Measurements from ENCODE around the gene CABLES2.

Gene CABLES2

GRCh38 chr20:62430866-62431447, 23.9 kb upstream of the CABLES2 start:
- no peaks in the 10 kb centered on the region for H3K36me3 ChIP-seq (ENCODE audit: insufficient read depth)
- no peak overlapping the region for H3K4me3 ChIP-seq (IDR thresholded peaks at IDR 0.05; ENCODE audit: insufficient read depth, low read depth, low read length)
- H3K79me2 ChIP-seq (ENCODE audit: insufficient read depth, low read depth), result no peaks in the 10 kb centered on the region
- TF ChIP-seq CTCF (conservative IDR thresholded peaks at IDR 0.05; ENCODE audit: low read depth, low read length), result no peak
- H3K27me3 ChIP-seq (ENCODE audit: insufficient read depth, low read depth), result peaks cover 97% of the 10 kb centered on the region
- H4K20me1 ChIP-seq (ENCODE audit: insufficient read depth), result no peaks in the 10 kb centered on the region
- H3K9ac ChIP-seq, result no peak overlapping the region
- no peak overlapping the region for H3K4me2 ChIP-seq
- H3K4me1 ChIP-seq (ENCODE audit: low read depth, poor library complexity, severe bottlenecking), result no peaks in the 10 kb centered on the region
- H3K27ac ChIP-seq, result no peak overlapping the region
- no peak overlapping the region for H2AFZ ChIP-seq (ENCODE audit: low read depth)

- no peak overlapping the region for H3K4me2 ChIP-seq
- no peaks in the 10 kb centered on the region for H4K20me1 ChIP-seq (ENCODE audit: insufficient read depth)
- H2AFZ ChIP-seq (ENCODE audit: low read depth), result no peak overlapping the region
- no peak overlapping the region for H3K9ac ChIP-seq
- H3K36me3 ChIP-seq (ENCODE audit: insufficient read depth), result no peaks in the 10 kb centered on the region
- H3K27me3 ChIP-seq (ENCODE audit: insufficient read depth, low read depth), result peaks cover 97% of the 10 kb centered on the region
- no peaks in the 10 kb centered on the region for H3K79me2 ChIP-seq (ENCODE audit: insufficient read depth, low read depth)
- no peak overlapping the region for H3K27ac ChIP-seq
- no peak for TF ChIP-seq CTCF (conservative IDR thresholded peaks at IDR 0.05; ENCODE audit: low read depth, low read length)
- H3K4me1 ChIP-seq (ENCODE audit: low read depth, poor library complexity, severe bottlenecking), result no peaks in the 10 kb centered on the region
- no peak overlapping the region for H3K4me3 ChIP-seq (IDR thresholded peaks at IDR 0.05; ENCODE audit: insufficient read depth, low read depth, low read length)
These were observed 23.3 kb upstream of the CABLES2 start for GRCh38 chr20:62430311-62430853.

GRCh38 chr20:62429455-62430310, 22.6 kb upstream of the CABLES2 start:
- Histone ChIP-seq H3K4me1 (ENCODE audit: low read depth, poor library complexity, severe bottlenecking) (no peaks in the 10 kb centered on the region), H3K79me2 (ENCODE audit: insufficient read depth, low read depth) (no peaks in the 10 kb centered on the region), H3K36me3 (ENCODE audit: insufficient read depth) (no peaks in the 10 kb centered on the region), H3K4me3 (IDR thresholded peaks at IDR 0.05; ENCODE audit: insufficient read depth, low read depth, low read length) (no peak overlapping the region), H3K9ac (no peak overlapping the region), H2AFZ (ENCODE audit: low read depth) (no peak overlapping the region), H4K20me1 (ENCODE audit: insufficient read depth) (no peaks in the 10 kb centered on the region), H3K27ac (no peak overlapping the region), H3K27me3 (ENCODE audit: insufficient read depth, low read depth) (peaks cover 97% of the 10 kb centered on the region), H3K4me2 (no peak overlapping the region)
- no peak for TF ChIP-seq CTCF (conservative IDR thresholded peaks at IDR 0.05; ENCODE audit: low read depth, low read length)

- Histone ChIP-seq H3K79me2 (ENCODE audit: insufficient read depth, low read depth) (no peaks in the 10 kb centered on the region), H3K4me2 (no peak overlapping the region), H3K36me3 (ENCODE audit: insufficient read depth) (no peaks in the 10 kb centered on the region), H3K27ac (no peak overlapping the region), H3K27me3 (ENCODE audit: insufficient read depth, low read depth) (peaks cover 97% of the 10 kb centered on the region), H3K9ac (no peak overlapping the region), H3K4me1 (ENCODE audit: low read depth, poor library complexity, severe bottlenecking) (no peaks in the 10 kb centered on the region), H2AFZ (ENCODE audit: low read depth) (no peak overlapping the region), H3K4me3 (IDR thresholded peaks at IDR 0.05; ENCODE audit: insufficient read depth, low read depth, low read length) (no peak overlapping the region), H4K20me1 (ENCODE audit: insufficient read depth) (no peaks in the 10 kb centered on the region)
- TF ChIP-seq CTCF (conservative IDR thresholded peaks at IDR 0.05; ENCODE audit: low read depth, low read length), result no peak
These were observed 21.6 kb upstream of the CABLES2 start for GRCh38 chr20:62428396-62429295.

Data from KMS-11 (cell line).